ENCODE data around the gene SYNGR2. TPM values are rescaled to one million over a fixed set of nuclear protein-coding genes. Genes with fewer than 3 reads are reported as not detected.

SYNGR2 gene
- total and polyA plus RNA-seq, 9 of the 15 experiments (the other 6 are each of a cell fraction or from before 2014, with no cell fraction given): 1.4 to 173 (median 87.8) TPM

- no peak for TF ChIP-seq NKRF (IDR thresholded peaks at IDR 0.05; ENCODE audit: borderline replicate concordance)
Observed at GRCh38 chr17:78142119-78142861, 26.1 kb upstream of the SYNGR2 start (continued).

- CTCF ChIA-PET (ENCODE audit: low intra/inter-chr PET ratio): no interaction called here
- H3K27me3 ChIP-seq (ENCODE audit: control insufficient read depth in 2 of 2, insufficient read depth in 2 of 2, low read length in 2 of 2): no peaks in the 10 kb centered on the region
- no TSS peak for BruUV-seq (replicated peaks)
- peak overlapping the region; percentile 72 to 87 for H3K9ac ChIP-seq (ENCODE audit: insufficient read depth in 1 of 2, low read depth in 2 of 2, low read length in 2 of 2)
- TF ChIP-seq ZNF12 (CRISPR knock-in tag; IDR thresholded peaks at IDR 0.05): no peak
- TF ChIP-seq NRF1 (conservative IDR thresholded peaks at IDR 0.05 in 1 of 2, IDR thresholded peaks at IDR 0.05 in 1 of 2): no peak
- 0 out of 2 replicates have a peak, but pooled peaks have one; percentile 3 for TF ChIP-seq MAX (CRISPR knock-in tag; IDR thresholded peaks at IDR 0.05)
- H3K9me3 ChIP-seq (replicated peaks; ENCODE audit: control insufficient read depth, insufficient read depth, low read depth, low read length): no peaks in the 10 kb centered on the region
- POLR2A ChIA-PET: interaction anchor here (0.7 to 1.4 kb wide), 3 partner anchors 27 to 310 kb away, joined by 3 to 4 read pairs (median 3); no protein-coding TSS in a partner anchor
- no peak for DNase-seq (ENCODE audit: extremely low read depth in 1 of 4, low spot score in 3 of 4)
- no peaks in the 10 kb centered on the region for H3K36me3 ChIP-seq (ENCODE audit: control insufficient read depth, insufficient read depth, low read length)
- H3K9me1 ChIP-seq (ENCODE audit: control insufficient read depth, insufficient read depth, low read length): peaks cover 2% of the 10 kb centered on the region
- H3K4me2 ChIP-seq (ENCODE audit: insufficient read depth, low read length): peak overlapping the region; percentile 89
- intact Hi-C loops (cut with micrococcal nuclease): loop anchor here (5.0 kb wide), 1 partner anchor 34 kb away; no protein-coding TSS in a partner anchor
- H3K79me2 ChIP-seq (ENCODE audit: control insufficient read depth, insufficient read depth, low read length): peaks cover 29% of the 10 kb centered on the region
- FAIRE-seq: no peak
- peak overlapping the region; percentile 74 for H3K27ac ChIP-seq (ENCODE audit: extremely low read depth, low read depth, low read length)
- peaks cover 68 to 98% of the 10 kb centered on the region in 2 experiments for H3K4me1 ChIP-seq (replicated peaks in 1 of 2; ENCODE audit: control insufficient read depth in 2 of 2, insufficient read depth in 2 of 2, low read length in 2 of 2)
- peak overlapping the region; percentile 87 for H2AFZ ChIP-seq (ENCODE audit: low read depth, low read length)
- H4K20me1 ChIP-seq (replicated peaks; ENCODE audit: control insufficient read depth, insufficient read depth, low read length): no peaks in the 10 kb centered on the region
- 75% methylated on average over 21 of the region's 21 CpGs for WGBS (ENCODE audit: insufficient coverage, low coverage, missing lambda C conversion rate)
- no peak for ATAC-seq
- no peak overlapping the region for H3K4me3 ChIP-seq
- in situ Hi-C loops (cut with MboI): no loop called here
Observed at GRCh38 chr17:78143214-78144146, 24.9 kb upstream of the SYNGR2 start.

Measured in K562 (cell line).